ENCODE data around the gene SYCE3.

SYCE3 gene

DNA sequence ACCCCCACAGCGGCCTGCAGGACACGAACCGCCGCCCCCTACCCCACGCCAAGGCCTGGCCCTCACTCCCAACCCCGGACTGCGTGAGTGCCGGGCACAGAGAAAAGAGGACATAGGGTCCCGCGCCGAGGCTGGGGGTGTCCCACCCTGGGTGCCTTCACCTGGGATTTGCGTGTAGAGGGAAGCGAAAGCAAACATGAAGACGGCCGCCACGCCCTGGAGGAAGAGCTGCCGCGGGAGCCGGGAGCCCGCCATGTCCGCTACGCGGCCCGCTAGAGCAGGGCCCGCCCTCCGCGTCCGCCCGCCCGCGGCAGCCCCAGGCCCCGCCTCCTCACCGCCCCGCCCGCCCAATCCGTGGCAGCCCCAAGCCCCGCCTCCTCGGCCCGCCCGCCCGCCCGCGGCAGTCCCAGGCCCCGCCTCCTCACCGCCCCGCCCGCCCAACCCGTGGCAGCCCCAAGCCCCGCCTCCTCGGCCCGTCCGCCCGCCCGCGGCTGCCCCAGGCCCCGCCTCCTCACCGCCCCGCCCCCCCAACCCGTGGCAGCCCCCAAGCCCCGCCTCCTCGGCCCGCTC, 55.2 kb downstream of the SYCE3 start, which contains the start of gene LMF2:
Gene LMF2 (minus strand): TSS at position 282 of the 570 bp plus-strand sequence. CDS start 27 bp downstream, at position 255.
- peak; percentile 80 to 99 (median 88) for DNase-seq
- intact Hi-C loops (cut with DNase I), result loop anchor here (10.0 kb wide), 2 partner anchors 163 to 263 kb away; partner anchors contain the start of genes PPP6R2 and TUBGCP6

DNA sequence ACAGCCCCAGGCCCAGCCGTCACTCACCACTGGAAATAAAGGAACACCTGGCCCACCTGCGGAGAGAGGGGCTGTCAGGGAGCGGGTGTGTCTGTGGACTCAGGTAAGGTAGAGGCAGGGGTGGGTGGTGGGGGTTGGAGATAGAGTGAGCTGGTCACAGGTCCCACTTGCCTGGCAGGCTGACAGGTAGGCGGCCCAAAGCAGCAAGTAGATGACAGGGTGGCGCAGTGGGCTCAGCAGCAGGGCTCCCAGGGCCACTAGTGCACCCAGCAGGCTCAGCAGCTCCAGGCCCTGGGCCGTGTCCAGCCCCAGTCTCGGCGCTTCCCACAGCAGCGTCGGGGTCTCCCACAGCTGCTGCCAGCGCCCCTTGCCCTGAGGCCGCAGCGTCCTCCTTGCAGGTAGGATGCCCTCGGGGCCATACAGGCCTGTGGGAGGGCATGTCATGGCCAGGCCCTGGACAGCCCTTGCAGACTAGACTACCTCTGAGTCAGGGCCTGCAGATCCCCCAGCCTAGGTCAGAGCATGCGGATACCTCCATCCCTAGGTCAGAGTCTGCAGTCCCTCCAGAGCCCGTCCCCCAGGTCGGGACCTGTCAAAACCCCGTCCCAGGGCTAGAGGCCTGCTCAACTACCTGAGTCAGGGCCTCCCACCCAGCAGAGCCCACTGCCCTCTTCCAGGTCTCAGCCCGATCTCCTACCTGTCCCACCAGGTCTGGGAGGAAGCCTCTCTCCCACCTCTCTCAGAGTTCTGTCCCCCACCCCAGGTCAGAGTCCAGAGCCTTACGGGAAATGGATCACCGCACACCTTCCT, 55.9 kb downstream of the SYCE3 start:
- no peak for DNase-seq
- intact Hi-C loops (cut with DNase I), result loop anchor here (10.0 kb wide), 2 partner anchors 162 to 262 kb away; partner anchors contain the start of genes PPP6R2 and TUBGCP6

DNA sequence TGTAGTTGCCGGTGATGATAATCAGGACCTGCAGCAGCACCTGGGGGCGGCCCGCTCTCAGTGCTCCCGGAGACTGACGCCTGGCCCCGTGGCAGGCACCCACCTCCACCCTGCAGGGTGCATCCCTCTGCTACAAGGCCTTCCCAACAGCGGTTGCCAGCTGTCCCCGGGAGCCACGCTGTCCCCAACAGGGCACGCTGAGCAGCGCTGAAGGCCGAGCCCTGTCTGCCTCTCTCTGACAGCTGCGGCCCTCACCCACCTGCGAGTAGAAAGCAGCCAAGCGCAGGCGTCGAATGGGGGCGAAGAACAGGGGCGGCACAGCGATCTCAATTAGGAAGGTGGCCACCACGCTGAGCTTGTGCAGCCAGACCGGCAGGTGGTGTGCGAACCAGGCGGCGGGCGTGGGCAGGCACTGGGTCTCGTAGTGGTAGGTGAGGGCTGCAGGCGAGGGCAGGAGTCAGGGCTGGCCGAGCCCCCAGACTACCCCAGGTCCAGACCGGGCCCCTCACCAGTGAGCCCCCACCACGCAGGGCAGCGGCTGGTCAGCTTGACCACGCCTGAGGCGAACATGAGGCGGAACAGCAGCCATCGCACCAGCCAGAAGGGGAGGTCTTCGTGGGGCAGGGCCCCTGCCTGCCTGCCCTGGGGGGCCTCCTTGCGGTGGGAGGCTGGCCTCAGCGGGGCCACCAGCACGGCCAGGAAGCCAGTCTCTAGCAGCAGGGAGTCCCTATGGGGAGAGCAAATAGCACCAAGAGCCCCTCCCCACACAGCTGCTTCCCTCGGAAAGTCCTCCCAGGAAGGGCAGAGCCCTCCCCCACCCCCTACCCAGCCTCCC, 56.7 kb downstream of the SYCE3 start:
- intact Hi-C loops (cut with DNase I), result loop anchor here (10.0 kb wide), 2 partner anchors 161 to 261 kb away; partner anchors contain the start of genes PPP6R2 and TUBGCP6
- no peak for DNase-seq

DNA sequence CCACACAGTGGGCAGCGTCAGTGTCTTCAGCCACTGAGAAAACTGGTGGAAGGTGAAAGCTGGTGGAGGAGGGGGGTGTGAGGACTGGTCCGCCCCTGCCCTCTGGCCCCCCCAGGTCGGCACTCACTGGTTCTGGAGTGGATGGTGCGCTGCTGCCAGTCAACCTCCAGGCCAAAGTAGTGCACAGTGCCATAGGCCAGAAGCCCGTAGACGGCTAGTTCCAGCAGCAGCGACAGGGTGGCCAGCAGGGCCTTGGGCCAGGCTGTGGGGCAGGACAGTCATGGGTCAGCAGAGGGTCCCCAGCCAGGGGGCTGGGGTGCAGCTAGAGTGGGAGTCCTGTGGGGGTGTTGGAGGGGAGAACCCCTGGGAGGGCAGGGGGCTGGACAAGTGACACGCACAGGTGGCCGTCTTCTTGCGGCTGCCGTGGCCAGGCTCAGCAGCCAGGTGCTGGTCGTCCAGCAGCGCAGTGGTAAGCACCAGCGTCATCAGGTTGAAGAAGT, 57.4 kb downstream of the SYCE3 start:
- intact Hi-C loops (cut with DNase I), result loop anchor here (10.0 kb wide), 2 partner anchors 161 to 261 kb away; partner anchors contain the start of genes PPP6R2 and TUBGCP6
- DNase-seq, result no peak

DNA sequence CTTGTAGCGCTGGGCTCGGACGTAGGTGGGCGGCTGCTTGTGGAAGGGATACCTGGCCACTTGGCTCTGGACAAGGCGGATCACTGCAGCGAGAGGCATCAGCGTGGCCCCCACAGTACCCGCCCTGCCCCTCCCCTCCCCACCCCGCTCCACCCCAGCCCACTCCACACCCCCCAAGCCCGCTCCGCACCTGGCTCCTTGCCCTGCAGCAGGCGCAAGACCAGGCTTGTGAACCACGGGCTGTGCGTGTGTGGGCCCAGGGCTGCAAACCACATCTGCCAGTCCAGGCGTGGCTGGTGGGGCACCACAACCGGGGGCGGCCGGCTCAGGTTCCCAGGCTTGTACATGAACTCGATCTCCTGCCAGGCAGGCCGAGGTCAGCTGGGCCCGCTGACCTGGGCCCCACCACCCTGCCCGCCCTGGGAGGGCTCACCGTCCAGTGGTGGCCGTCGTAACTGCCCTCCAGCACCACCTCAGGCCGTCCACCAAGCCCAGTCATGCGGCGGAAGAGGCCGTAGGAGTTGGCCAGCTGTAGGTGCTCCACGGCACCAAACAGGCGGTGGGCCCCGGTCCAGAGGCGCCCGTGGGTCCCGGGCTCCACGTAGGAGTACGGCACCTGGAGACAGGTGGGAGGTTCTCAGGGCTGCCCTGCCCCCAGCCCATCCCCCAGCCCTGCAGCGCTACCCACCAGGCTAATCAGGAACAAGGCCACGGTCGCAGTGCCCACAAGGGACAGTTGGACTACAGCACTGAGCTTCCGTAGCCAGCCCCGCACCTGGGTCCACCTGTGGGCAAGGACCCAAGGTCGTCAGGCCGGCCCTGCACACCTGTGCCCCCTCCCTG, 58.1 kb downstream of the SYCE3 start:
- DNase-seq, result no peak
- intact Hi-C loops (cut with DNase I), result loop anchor here (10.0 kb wide), 2 partner anchors 160 to 260 kb away; partner anchors contain the start of genes PPP6R2 and TUBGCP6

DNA sequence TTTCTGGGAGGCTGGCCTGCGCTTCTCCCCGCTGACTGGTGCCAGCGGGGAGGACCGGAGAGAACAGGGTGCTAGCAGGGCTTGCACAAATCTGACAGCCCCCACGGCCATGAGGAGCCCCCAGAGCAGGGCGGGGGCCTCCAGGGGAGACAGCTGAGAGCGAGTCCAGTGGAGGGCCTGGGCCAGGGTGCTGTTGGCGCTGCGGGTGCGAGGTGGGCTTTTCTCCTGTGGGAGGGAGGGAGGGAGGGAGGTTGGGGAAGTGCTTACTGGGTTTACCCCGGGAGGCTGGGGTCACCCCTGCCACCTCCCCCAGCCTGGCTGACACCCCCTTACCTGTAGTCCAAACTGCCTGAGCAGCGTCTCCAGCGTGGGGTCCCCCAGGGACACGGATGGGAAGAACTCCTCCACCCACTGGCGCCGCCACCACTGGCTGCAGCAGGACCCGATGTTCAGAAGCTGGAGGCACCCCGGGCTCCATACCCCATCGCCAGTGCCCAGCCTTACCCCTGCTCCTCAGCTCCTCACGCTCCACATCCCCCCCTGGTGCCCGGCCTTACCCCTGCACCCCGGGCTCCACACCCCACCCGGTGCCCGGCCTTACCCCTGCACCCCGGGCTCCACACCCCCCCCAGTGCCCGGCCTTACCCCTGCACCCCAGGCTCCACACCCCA, 59.1 kb downstream of the SYCE3 start:
- no peak for DNase-seq
- intact Hi-C loops (cut with DNase I), result loop anchor here (10.0 kb wide), 2 partner anchors 159 to 259 kb away; partner anchors contain the start of genes PPP6R2 and TUBGCP6

DNA sequence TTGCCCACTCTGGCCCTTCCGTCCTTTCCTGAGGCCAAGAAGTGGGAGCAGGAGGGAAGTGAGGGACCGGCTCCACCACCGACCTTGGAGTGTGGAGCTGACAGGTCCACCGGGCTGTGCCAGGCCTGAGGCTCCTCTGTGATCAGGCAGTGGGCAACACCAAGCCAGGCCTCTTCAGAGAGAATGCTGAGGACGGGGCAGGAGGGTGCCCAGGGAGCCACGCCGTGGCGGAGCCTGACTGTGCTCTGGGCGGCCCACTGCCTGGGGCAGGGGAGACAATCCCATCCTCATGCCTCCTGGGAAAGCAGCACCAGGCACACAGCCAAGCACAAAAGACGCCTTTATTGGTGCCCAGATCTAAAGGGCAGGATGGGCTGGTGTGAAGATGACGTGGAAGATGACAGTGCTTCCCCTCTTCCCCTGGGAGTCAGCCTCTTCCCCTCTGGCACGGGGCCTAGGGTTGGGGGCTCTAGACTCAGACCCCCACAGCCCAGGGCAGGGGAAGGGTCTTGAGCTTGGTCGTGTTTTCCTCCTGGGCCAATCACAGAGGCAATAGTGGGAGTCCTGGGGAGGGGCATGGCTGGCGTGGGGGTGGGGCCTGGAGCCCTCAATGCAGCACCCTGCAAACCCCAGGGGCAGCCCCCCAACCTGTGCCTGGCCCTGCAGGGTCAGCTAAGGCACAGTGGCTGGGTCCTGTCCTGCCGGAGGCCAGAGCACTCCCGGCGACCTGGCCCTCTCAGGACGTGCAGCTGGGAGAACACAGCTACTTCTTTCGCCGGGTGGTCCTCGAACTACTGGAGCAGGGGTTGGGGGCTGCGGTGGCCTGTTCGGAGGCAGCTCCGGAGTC, 59.9 kb downstream of the SYCE3 start:
- no peak for DNase-seq
- intact Hi-C loops (cut with DNase I), result loop anchor here (10.0 kb wide), 2 partner anchors 158 to 258 kb away; partner anchors contain the start of genes PPP6R2 and TUBGCP6

DNA sequence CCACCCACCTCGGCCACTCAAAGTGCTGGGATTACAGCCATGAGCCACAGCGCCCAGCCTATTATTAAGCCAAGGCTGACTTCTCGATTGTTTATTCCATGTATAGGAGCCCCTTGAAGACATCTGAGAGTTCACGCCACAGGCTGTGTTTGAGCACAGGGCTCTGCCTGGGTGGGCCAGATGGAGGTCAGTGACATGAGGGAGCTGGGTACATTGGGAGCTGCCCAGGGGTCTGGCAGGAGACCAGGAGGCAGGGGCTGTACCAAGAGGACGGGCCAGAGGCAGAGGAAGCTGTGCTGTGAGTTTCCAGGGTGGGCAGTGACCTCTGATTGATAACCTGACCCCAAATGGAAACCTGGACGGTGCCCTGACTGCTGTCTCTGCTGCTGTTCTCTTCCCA, 60.6 kb downstream of the SYCE3 start:
- no peak for DNase-seq
- intact Hi-C loops (cut with DNase I), result loop anchor here (10.0 kb wide), 2 partner anchors 157 to 257 kb away; partner anchors contain the start of genes PPP6R2 and TUBGCP6
